Nephron progenitor cell (in vitro differentiated cells): ENCODE measurements around the gene WDR91.

ENCODE experiments used
- DNase-seq: peaks from one replicate; pipeline ENCODE4 v3.0.0; 2021
- H3K27ac Mint-ChIP-seq: 2 replicates; pipeline ENCODE4 v1.8.0; 2021; ENCODE audit warnings: mild to moderate bottlenecking, moderate library complexity, mixed read lengths
- H3K27me3 Mint-ChIP-seq: 2 replicates; pipeline ENCODE4 v1.8.0; 2021; ENCODE audit warnings: mild to moderate bottlenecking, low read depth, mixed read lengths; ENCODE audit not compliant: poor library complexity
- H3K36me3 Mint-ChIP-seq: 2 replicates; pipeline ENCODE4 v1.8.0; 2021; ENCODE audit warnings: low read depth, mixed read lengths
- H3K4me1 Mint-ChIP-seq: 2 replicates; pipeline ENCODE4 v1.8.0; 2021; ENCODE audit warnings: mixed read lengths
- H3K4me3 Mint-ChIP-seq: 2 replicates; pipeline ENCODE4 v1.8.0; 2021; ENCODE audit warnings: mild to moderate bottlenecking, moderate library complexity, mixed read lengths
- H3K9me3 Mint-ChIP-seq: 2 replicates; pipeline ENCODE4 v1.8.0; 2021; ENCODE audit warnings: mild to moderate bottlenecking, moderate library complexity, mixed read lengths
- TF ChIP-seq, protein P1 (sequence below): fragments of 200-600 bp; sonication (generic); IDR thresholded peaks from 2 replicates; pipeline ENCODE4 v1.5.0; 2021; ENCODE audit warnings: antibody characterized with exemption

Gene WDR91

GRCh38 chr7:135183478-135183877 lies 27.8 kb downstream of the WDR91 start:
- Mint-ChIP-seq H3K9me3 (peaks cover 49% of the 10 kb centered on the region), H3K4me3 (no peak overlapping the region), H3K4me1 (no peaks in the 10 kb centered on the region), H3K36me3 (peaks cover 80% of the 10 kb centered on the region), H3K27me3 (peaks cover 4% of the 10 kb centered on the region), H3K27ac (peak overlapping the region; percentile 57)
- TF ChIP-seq, protein P1, sequence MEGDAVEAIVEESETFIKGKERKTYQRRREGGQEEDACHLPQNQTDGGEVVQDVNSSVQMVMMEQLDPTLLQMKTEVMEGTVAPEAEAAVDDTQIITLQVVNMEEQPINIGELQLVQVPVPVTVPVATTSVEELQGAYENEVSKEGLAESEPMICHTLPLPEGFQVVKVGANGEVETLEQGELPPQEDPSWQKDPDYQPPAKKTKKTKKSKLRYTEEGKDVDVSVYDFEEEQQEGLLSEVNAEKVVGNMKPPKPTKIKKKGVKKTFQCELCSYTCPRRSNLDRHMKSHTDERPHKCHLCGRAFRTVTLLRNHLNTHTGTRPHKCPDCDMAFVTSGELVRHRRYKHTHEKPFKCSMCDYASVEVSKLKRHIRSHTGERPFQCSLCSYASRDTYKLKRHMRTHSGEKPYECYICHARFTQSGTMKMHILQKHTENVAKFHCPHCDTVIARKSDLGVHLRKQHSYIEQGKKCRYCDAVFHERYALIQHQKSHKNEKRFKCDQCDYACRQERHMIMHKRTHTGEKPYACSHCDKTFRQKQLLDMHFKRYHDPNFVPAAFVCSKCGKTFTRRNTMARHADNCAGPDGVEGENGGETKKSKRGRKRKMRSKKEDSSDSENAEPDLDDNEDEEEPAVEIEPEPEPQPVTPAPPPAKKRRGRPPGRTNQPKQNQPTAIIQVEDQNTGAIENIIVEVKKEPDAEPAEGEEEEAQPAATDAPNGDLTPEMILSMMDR, result no peak
- no peak for DNase-seq

- Mint-ChIP-seq H3K9me3 (peaks cover 51% of the 10 kb centered on the region), H3K36me3 (peaks cover 73% of the 10 kb centered on the region), H3K27ac (no peak overlapping the region), H3K4me3 (no peak overlapping the region), H3K4me1 (no peaks in the 10 kb centered on the region), H3K27me3 (peaks cover 4% of the 10 kb centered on the region)
- no peak for DNase-seq
- TF ChIP-seq, protein P1, result no peak
These were observed 29.2 kb downstream of the WDR91 start for GRCh38 chr7:135181929-135182678.

GRCh38 chr7:135181261-135181928 lies 29.9 kb downstream of the WDR91 start:
- DNase-seq, result no peak
- Mint-ChIP-seq H3K27ac (no peak overlapping the region), H3K27me3 (peaks cover 4% of the 10 kb centered on the region), H3K9me3 (peaks cover 51% of the 10 kb centered on the region), H3K36me3 (peaks cover 68% of the 10 kb centered on the region), H3K4me3 (no peak overlapping the region), H3K4me1 (no peaks in the 10 kb centered on the region)
- TF ChIP-seq, protein P1, result no peak

DNA sequence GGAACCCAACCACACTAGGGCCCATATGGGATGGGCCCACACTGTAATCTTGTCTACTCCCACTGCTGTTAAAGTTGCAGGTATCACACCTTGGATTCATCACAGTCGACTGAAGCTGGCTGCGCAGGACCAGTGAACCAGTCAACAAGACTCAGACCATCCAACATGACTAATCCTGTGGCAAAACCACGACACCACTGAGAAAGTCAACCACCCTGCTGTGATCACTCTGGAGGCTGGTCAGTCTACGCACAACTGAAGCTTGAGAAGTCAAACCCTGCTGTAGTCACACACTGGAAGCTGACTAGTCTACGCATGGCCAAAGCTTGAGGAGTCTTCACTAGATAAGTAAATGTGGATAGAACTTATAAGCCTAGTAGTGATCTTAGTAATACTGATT lies 31.2 kb downstream of the WDR91 start:
- no peak overlapping the region for H3K4me3 Mint-ChIP-seq
- H3K36me3 Mint-ChIP-seq, result peaks cover 55% of the 10 kb centered on the region
- H3K27ac Mint-ChIP-seq, result no peak overlapping the region
- H3K9me3 Mint-ChIP-seq, result peaks cover 51% of the 10 kb centered on the region
- no peak for DNase-seq
- peaks cover 4% of the 10 kb centered on the region for H3K27me3 Mint-ChIP-seq
- TF ChIP-seq, protein P1, result no peak
- H3K4me1 Mint-ChIP-seq, result no peaks in the 10 kb centered on the region

- Mint-ChIP-seq H3K36me3 (peaks cover 49% of the 10 kb centered on the region), H3K4me1 (no peaks in the 10 kb centered on the region), H3K9me3 (peaks cover 51% of the 10 kb centered on the region), H3K4me3 (no peak overlapping the region), H3K27ac (no peak overlapping the region), H3K27me3 (peaks cover 4% of the 10 kb centered on the region)
- no peak for DNase-seq
- TF ChIP-seq, protein P1, result no peak
These were observed 31.9 kb downstream of the WDR91 start for GRCh38 chr7:135179321-135179925.
